GM10847 (cell line): Measurements from ENCODE around the gene THRAP3.

Experiments used
- POLR2A ChIP-seq: IDR thresholded peaks from 2 replicates; pipeline ENCODE4 v1.6.1; 2011; ENCODE audit not compliant: insufficient read length; ENCODE audit errors: extremely low read depth

The THRAP3 gene

GRCh38 chr1:36301220-36301619 lies 77.0 kb downstream of the THRAP3 start:
- no peak for TF ChIP-seq POLR2A

DNA sequence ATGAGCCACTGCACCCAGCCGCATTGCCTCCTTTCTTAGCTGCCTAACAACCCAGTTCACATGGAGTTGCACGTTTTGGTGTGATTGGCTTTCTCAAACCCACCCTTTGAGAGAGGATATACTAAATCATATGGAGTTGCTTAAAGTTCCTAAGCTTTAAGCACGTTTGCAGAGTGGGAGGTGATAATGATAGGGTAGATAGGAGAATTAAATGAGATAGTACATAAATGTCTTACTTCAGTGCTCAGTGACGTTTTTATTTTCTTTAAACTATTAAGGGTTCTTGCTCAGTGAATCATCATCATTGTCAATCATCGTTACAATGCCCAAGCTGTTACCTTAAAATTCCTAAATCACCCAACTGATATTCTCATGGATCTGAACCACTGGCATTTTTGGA lies 79.0 kb downstream of the THRAP3 start:
- no peak for TF ChIP-seq POLR2A

GRCh38 chr1:36303650-36304360 lies 79.6 kb downstream of the THRAP3 start:
- TF ChIP-seq POLR2A, result no peak

DNA sequence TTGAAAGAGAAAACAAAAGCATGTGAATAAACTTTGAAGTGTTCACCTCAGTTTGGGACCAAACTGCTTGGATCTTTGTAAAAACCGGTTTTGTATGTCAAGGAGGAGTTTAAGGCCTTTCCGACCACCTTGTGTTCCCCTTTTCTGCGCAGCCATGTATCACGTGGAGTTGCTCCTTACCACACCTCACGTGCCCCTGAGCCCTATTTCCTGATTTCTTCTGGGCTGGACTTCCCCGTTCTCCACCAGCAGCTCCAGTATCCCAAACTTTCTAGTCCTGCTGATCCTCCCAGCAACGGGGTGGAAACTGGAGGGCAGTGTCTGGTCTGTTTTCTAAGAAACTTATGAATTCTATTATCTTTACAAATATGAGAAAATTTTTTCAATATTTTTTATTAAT lies 80.3 kb downstream of the THRAP3 start:
- no peak for TF ChIP-seq POLR2A

DNA sequence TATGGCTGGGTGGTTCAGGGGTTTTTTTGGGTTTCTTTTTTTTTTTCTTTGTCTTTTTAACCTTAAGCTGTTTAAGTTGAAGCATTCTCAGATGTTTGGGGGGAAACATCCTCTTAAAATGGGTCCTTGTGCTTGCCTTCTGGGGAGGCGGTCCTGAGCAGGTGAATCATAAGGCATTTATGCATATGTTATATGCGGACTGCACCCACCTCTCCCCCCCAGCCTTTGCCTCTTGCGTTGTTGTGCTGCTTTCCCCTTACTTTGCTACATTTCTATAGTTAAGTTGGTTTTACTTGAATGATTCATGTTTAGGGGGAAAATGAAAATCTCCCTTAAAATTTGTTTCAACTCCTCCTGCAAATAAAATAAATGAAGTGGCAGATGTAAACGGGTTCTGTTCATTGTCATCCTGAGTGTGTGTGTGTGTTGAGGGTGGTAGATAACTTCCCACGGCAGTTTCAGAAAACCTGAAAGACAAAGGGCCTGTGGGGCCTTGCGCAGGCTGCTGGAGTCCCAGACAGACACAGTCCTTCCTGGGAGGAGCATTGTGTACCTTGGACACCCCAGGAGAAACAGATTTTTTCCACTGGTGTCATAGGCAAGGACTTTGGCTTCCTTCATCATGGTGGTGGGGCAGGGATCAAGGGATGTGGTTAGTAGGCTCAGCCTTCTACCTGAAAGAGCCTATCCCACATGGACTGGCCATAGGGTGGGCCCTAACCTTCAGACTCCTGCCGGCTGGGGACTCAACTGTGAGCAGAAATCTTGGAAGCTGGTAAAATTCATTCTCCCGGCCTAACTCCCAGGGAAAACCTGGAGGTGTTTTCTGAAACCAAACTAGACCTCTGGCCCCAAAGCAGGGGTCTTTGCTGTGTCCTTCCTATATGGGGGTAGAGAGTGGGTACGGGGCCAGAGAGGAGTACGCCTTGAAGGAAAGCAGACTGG lies 81.0 kb downstream of the THRAP3 start:
- no peak for TF ChIP-seq POLR2A

- no peak for TF ChIP-seq POLR2A
Measured at GRCh38 chr1:36305915-36306209, 81.6 kb downstream of the THRAP3 start.

DNA sequence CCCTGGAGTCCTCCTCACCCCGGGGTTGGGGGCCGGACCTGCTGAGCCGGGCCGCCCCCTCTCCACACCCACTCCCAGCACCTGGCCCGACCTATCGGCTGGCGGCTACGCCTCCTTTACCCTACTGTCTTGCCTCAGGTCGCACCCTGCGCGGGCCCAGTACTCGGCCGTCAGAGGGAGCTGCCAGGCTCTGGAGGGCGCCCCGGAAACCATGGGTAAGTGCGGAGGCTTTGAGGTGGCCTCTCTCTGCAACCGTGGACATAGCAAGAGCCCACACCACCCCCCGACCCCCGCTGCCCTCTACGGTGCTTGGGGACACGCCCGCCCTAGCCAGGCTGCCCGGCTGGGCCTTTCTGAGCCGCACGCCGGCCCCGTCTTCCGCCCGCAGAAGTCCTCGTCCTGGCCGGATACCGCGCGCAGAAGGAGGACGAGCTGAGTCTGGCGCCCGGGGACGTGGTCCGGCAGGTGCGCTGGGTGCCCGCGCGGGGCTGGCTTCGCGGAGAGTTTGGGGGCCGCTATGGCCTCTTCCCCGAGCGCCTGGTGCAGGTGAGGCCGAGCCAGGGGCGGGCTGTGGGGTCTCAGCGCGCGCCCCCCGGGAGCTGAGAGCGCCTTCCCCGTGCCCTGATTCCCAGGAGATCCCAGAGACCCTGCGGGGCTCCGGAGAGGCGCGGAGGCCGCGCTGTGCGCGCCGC lies 82.1 kb downstream of the THRAP3 start, which contains the start of gene SH3D21:
TSS of gene SH3D21 (plus strand) at position 159 of the 692 bp plus-strand sequence. CDS start at position 212, 53 bp downstream.
- TF ChIP-seq POLR2A, result peak; percentile 25

DNA sequence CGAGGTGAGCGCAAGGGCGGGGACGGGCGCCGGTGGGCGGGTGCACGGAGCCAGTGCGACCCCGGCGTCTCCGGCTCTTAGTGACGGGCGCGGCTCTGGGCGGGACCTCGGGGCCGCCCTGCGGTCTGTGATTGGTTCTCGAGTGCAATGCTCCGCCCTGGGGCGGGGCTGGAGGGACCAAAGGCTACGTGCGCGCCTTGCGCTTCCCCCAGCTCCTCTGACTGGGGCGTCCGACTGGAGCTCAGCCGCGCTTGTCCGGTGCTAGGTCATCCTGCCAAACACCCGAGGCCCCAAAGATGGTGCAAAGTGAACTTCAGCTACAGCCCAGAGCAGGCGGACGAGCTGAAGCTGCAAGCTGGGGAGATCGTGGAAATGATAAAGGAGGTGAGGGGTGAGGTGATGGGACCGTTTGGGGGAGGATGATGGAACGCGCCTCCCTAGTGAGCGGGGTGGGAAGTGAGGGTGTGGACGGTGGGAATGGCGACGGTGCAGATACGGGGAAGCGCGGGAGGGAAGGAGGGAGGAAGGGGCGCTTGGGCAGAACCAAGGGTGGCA lies 82.7 kb downstream of the THRAP3 start:
- TF ChIP-seq POLR2A, result peak; percentile 95

DNA sequence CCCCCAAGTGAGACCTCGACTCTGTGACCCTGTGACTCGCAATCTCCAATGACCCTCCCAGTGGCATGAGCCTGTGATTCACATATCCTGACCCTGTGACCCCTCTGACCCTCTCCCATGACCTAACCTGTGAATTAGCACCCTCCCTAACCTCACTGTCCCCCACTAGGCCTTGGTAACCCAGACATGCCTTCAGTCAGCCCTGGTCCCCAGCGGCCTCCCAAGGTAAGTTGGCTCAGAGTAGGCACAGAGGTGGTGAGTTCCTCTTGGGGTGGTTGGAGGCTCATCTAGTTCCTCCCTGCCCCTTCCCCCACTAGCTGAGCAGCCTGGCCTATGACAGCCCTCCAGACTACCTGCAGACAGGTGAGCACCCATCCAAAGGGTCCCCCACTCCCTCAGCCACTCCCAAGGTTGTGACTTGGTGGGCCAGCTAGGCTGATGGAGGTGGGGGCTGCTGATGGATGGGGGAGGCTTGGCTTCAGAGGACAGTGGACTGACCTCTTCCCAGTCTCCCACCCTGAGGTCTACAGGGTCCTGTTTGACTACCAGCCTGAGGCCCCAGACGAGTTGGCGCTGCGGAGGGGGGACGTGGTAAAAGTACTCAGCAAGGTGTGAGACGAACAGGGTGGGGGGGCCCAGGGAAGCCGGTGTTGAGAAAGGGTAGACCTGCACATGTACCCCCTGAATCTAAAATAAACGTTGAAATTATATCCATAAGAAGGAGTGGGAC lies 83.5 kb downstream of the THRAP3 start:
- no peak for TF ChIP-seq POLR2A

DNA sequence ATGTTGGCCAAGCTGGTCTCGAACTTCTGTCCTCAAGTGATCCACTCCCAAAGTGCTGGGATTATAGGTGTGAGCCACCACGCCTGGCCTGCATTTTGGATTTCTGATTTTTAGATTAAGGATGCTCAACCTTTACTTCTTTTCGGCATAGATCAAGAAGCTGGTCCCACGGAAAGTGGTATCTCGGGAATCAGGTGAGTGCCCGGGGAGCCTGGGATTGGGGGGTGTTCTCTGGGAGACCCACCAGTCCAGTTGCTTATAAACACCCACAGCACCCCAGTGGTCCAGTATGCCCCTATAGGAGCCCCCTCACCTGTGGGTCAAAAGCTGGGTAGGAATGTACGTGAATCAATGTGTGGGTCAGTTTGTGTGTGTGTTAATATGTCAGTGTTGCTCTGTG lies 85.2 kb downstream of the THRAP3 start:
- no peak for TF ChIP-seq POLR2A

GRCh38 chr1:36320291-36320761 lies 96.1 kb downstream of the THRAP3 start:
- no peak for TF ChIP-seq POLR2A

- no peak for TF ChIP-seq POLR2A
Measured at GRCh38 chr1:36320767-36321118, 96.5 kb downstream of the THRAP3 start.

DNA sequence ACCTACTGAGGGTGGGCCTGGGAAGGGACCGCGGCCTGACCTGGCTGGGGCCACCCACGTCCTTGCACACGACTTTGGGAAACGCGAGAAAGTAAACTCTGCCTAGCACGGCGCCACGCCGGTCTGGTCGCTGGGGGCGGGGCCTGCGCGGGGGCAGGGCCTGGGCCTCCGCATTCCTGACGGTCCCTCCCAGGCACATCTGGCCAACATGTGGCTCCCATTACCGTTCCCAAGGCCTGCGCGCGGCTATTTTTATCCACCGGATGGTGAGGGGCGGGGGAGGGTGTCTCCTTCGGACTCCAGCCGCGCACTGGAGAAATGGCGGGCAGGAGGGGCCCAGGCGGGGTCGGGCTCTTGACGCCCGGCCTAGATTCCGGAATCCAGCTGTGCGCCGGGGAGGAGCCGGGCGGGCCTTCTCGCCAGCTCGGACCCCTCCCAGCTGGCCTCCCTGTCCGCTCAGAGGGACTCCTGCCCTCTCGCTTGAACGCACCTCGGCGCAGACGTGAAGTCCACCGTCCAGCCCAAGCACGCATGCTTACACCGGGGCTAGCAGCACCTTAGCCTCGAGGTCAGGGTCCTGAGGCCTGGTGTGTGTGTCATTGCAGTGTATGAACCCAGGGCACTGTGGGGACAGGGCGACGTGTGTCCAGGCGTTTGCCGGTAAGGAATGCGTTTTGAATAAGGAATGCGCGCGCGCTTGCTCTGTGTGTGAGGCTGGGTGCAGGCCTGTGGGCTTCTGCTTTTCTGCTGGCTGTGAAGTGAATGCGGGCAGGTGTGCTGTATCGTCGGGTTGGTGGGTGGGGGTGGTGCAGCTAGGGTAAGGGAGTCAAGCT lies 97.1 kb downstream of the THRAP3 start:
- TF ChIP-seq POLR2A, result peak; percentile 14
